T-helper 1 cell (primary cell): ENCODE data around the gene HDAC9.

Experiments
- DNase-seq, 5 donors: peaks; one replicate each; pipeline ENCODE4 v3.0.0-alpha.2; 2012 to 2020

HDAC9 gene

GRCh38 chr7:18526368-18526878, 30.9 kb downstream of the HDAC9 start:
- no peak for DNase-seq

- no peak for DNase-seq
These were observed 33.7 kb downstream of the HDAC9 start for GRCh38 chr7:18529239-18529638.

GRCh38 chr7:18530224-18531179, 35.0 kb downstream of the HDAC9 start:
- DNase-seq, result no peak

- no peak for DNase-seq
These were observed 36.0 kb downstream of the HDAC9 start for GRCh38 chr7:18531539-18531938.

- peak in 1 of 5 donors; percentile 1 for DNase-seq
These were observed 37.3 kb downstream of the HDAC9 start for GRCh38 chr7:18532813-18533212.

- no peak for DNase-seq
These were observed 38.9 kb downstream of the HDAC9 start for GRCh38 chr7:18534481-18534880.

GRCh38 chr7:18535810-18536415, 40.4 kb downstream of the HDAC9 start:
- no peak for DNase-seq

- DNase-seq, result no peak
These were observed 40.9 kb downstream of the HDAC9 start for GRCh38 chr7:18536486-18536885.

- DNase-seq, result peak in 1 of 5 donors; percentile 3
These were observed 43.2 kb downstream of the HDAC9 start for GRCh38 chr7:18538554-18539250.

GRCh38 chr7:18540396-18540795, 44.8 kb downstream of the HDAC9 start:
- no peak for DNase-seq

- no peak for DNase-seq
These were observed 45.8 kb downstream of the HDAC9 start for GRCh38 chr7:18541181-18541870.

- no peak for DNase-seq
These were observed 46.3 kb downstream of the HDAC9 start for GRCh38 chr7:18541871-18542212.

- no peak for DNase-seq
These were observed 51.0 kb downstream of the HDAC9 start for GRCh38 chr7:18546576-18546975.

- DNase-seq, result no peak
These were observed 52.1 kb downstream of the HDAC9 start for GRCh38 chr7:18547509-18548187.

GRCh38 chr7:18548534-18548933, 53.0 kb downstream of the HDAC9 start:
- no peak for DNase-seq

GRCh38 chr7:18550574-18550973, 55.0 kb downstream of the HDAC9 start:
- DNase-seq, result no peak

GRCh38 chr7:18552316-18552916, 56.9 kb downstream of the HDAC9 start:
- no peak for DNase-seq

GRCh38 chr7:18552943-18553604, 57.5 kb downstream of the HDAC9 start:
- no peak for DNase-seq

GRCh38 chr7:18553605-18554003, 58.1 kb downstream of the HDAC9 start:
- DNase-seq, result no peak

- no peak for DNase-seq
These were observed 59.6 kb downstream of the HDAC9 start for GRCh38 chr7:18555120-18555519.

GRCh38 chr7:18555968-18556367, 60.4 kb downstream of the HDAC9 start:
- DNase-seq, result no peak
